Measurements from ENCODE around the gene CASP7. TPM values are rescaled to one million over a fixed set of nuclear protein-coding genes. Genes with fewer than 3 reads are reported as not detected.
"Not testable (repeated sequence)": the region's sequence is repeated elsewhere in the genome, so short reads cannot be mapped to it uniquely, and the experiment has no call there.

CASP7 gene
- total RNA-seq: 46.0 TPM

DNA sequence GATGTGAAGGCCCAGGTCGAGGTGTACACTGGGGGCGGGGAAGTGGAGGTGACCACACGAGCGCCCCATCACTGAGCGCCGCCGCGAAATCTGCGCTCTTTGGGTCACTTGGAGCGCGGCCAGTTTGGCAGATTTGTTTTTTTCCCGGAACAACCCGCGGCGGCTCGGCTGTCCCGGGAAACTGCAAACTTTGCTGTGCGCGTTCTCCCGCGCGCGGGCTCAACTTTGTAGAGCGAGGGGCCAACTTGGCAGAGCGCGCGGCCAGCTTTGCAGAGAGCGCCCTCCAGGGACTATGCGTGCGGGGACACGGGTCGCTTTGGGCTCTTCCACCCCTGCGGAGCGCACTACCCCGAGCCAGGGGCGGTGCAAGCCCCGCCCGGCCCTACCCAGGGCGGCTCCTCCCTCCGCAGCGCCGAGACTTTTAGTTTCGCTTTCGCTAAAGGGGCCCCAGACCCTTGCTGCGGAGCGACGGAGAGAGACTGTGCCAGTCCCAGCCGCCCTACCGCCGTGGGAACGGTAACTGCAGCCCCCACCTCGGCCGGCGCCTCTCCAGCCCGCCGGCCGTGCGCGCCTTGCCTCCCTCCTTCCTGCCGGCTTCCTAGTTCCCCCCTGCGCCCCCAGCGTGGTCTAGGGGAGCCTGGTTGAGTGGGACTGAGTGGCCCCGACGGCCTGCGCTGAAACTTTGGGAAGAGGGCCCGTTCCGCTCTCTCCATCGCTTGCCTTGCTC, at the start of gene CASP7:
Gene CASP7 (plus strand): TSS at position 450 of the 727 bp plus-strand sequence. CDS start 17,582 bp downstream, outside the sequence.
- DNase-seq: peak; percentile 91

DNA sequence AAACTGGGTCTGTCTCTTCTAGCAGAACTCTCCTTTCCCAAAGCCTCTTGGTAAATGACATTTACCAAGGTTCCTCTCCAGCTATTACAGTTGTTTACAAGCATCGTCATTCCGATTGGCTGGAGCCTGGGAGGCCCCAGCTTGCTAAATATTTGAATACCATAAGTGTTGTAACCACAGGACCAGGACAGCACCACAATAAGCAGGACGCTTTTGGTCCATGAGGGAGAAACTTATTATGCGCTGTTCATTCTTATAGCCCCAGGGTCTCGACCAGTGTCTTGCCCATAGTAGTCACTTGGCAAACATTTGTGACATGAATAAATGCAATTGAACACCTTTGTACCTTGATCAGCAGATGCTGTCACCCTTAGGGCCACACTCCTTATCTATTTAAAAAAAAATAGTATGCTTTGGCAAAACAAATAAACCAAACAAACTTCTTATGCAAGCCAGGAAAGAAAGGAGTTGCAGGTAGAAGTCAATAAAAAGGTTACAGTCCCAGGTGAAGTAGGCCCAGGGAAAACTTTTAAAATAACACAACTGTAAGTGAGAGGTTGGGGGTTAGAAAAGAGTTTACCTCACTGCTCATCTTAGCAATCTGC, 48.7 kb upstream of the CASP7 start:
- DNase-seq: no peak

DNA sequence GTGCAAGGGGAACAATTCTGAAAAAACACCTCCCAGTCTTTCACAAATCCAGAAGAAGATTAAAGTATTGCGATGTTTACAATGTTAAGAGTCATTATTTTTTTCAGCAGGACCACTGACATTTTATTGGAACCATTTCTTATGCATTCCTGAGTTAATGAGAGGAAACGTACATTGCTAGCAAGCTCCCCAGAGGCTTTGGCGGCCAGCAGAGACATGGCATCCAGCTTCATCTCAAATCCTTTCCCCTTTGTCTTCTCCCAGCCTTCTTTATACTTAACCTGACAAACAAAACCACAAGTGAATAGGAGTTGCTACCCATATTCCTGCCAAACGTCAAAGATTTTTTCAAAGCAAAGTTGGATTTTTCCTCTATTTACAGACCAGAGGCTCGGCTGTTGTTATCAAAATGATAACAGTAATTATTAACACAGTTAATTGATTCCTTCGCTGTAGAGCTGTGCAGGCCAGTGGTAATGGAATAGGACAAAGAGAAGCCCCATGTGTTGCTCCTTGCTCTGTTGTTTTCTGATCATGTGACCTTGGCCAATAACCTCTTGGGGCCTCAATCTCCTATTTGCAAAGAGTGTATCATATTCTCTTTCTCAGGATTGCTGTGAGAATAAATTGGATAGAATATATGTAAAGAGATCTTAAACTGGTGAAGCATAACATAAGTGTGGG, 47.9 kb upstream of the CASP7 start:
- no peak for DNase-seq

DNA sequence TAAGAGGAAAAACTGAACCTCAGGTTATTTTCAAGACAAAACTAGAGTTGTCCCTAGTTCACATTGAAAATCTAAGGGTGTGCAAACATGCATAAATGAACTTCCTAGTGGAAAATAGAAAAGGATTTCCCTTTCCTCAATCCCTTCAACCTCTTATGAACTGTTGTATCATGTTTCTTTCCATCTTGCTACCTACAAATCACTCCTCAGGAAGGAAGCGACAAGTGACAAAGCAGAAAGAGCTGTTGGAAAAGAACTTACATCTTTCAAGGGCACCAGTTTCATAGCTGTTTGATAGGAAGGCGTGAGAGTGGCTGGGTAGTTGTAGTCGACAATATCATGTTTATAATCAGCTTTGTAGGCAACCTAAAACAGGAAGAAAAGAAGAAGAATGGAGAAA, 39.7 kb upstream of the CASP7 start:
- DNase-seq: no peak

DNA sequence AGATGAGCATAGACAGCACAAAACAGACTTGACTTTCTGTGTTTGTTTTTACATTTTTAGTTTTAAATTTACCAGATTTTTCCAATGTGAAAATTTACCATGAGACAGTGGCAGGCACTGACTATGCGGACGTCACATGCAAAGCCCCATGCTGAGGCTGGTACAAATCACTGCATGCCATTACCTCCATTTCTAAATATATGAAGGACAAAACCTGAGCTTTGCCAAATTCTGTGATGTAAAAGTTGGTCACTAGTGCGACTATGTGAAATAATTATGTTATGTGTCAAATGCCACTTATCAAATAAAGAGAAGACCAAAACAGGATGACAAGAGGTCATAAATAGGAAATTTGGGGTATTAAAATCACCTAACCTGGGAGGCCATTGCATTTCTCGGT, 38.0 kb upstream of the CASP7 start:
- DNase-seq: no peak

DNA sequence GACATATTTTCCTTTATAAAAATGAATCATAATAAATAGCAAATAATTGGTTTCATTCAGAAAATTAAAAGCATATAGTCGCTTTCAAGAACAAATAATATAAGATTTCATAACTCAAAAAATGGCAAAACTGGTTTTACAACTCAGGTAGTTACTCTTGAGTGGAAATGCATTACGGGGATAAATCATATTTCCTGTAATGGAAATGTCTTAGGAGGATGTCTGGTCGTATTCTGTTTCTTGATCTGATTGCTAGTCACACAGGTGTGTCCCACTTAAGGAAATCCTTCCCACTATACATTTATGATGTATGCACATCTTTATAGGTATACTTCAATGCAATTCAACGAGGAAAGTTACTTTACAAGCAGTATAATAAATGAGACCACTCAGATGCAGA, 36.5 kb upstream of the CASP7 start:
- DNase-seq: peak; percentile 17

DNA sequence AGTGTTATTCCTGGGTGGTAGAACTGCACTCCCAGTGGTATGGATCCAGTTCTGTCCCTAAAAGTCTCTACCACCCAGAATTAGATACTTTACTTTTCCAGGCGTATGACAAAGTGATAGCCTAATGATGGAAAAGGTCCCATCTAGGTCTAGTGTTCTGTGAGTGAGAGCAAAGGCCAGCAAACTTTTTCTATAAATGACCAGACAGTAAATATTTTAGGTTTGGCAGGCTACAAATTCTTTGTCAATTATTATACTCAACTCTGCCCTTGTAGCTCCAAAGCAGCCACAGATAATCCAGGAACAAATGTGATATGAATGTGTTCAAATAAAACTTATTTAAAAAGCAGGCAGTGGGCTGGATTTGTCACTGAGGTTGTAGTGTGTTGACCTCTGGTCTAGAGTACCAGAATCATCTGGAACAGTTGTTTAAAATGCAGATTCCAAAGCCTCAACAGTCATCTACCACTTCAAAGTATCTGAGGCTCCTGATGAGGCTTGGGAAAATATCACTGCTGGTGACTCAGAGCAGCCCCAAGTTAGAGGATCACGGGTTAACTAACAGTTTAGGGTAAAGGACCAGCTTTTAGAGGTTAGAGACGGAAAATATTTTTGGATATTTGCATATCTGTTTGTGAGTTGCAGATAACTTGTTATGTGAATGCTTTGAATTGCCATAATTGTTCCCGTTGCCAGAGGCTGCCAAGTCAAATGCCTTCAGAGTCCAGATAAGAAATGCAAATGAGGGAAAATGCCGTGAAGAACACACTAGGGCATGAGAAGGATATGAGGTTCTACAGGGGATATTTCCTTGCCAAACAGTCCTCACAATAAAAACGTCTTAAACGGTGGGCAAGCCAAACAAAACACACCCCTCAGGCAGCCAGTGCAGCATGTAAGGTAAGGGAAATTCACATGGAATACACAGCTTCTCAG, 35.3 kb upstream of the CASP7 start:
- no peak for DNase-seq

DNA sequence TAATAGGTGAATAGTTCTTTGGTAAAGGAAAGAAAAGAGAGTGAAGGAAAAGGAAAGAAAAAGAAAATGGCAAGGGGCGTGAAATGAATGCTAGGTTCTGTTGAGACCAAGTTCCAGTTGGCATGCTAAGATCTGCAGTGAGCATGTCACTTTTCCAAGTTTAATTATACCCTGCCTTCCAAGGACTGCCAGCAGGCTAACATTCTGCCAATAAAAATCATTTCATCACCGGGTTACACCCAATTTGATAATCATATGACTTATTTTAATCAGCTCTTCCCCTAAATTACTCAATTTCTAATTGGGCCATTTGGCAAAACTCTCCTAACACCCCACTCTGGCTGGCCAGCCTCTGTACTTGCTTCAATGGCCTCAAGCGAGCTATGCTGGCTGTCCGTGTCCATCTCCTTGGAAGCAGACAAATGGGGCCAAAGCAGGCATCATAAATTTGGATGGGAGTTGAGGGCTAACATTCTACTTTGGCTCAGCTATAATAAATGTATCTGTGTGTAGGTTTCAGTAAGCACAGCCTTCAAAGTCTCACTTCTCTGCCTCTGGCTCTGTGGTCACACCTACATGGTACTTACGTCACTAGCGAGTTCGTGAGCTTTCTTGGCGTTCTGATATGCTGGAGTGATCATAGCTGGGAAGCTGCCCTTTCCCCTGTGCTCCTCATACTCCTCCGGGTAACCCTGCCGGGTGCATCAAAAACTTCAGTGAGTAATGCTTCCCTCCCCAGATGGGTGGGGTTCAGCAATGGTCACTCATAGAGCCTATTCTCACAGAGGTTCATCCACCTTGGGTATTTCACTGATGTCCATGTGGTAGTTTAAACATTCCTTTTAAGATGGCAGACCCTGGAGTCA, 33.1 kb upstream of the CASP7 start:
- no peak for DNase-seq

DNA sequence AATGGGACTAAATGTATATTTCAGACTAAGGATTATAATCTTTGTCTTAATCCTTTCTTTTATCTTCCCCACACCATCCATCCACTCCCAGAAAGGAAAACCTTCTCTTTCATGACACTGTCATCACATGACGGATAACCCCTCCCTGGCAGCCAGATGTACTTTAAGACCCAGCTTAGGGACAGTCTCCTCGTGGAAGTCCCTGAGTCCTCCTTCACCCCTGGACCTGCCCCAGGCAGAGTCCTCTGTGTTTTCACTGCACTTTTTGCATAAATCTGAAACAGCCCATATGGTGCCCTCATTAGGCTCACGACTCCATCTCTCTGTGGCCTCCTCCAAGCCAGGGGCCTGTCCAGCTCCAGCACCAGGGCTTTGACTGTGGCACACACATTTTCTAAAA, 31.9 kb upstream of the CASP7 start:
- DNase-seq: no peak

DNA sequence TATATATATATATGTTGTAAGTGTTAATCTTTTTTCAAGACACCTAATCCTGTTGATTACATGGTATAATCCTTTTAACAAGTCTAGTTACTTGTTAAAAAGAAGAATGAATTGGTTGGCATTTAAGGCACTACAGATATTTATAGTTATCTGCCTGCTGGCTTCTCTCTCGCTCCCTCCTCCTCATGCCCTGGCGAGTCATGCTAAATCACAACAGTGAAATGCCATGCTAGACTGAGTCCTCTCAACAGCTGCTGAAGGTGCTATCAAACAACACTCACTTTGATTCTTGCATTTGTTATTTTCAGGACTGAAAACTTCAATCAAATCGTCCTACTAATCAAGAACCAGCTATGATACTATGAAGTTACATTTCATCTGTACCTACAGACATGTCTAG, 31.2 kb upstream of the CASP7 start:
- DNase-seq: peak; percentile 63

DNA sequence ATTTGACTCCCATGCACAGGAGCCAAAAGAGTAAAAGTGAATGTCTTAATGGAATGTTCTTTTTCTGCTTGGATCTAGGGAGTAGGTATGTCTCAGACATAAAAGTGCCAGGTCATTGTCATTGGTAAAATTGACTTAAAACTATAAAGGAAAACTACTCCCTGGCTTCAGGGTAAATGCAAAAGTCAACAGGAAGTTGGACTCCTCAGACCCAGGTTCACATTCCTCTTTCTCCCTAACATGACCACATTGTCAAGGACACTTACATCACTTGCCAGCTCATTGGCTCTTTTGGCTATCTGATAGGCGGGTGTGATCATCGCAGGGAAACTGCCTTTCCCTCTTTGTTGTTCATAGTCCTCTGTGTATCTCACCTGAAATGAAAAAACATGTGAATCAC, 29.5 kb upstream of the CASP7 start:
- no peak for DNase-seq

DNA sequence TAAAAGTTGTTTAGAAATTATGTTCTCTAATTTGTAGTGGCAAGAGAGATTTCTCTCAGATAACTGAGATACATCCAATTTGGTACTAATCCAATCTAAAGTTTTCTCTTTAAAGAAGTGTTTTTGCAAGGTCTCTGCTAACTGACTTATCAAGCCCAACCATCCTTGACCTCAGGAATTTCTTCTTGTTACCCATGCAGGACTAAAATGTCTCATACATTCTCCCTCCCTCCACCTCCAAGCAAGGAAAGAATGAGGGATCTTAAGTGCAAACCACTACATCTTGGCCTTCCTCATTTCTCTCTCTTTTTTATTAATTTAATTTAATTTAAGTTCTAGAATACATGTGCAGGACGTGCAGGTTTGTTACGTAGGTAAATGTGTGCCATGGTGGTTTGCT, 28.7 kb upstream of the CASP7 start:
- no peak for DNase-seq

DNA sequence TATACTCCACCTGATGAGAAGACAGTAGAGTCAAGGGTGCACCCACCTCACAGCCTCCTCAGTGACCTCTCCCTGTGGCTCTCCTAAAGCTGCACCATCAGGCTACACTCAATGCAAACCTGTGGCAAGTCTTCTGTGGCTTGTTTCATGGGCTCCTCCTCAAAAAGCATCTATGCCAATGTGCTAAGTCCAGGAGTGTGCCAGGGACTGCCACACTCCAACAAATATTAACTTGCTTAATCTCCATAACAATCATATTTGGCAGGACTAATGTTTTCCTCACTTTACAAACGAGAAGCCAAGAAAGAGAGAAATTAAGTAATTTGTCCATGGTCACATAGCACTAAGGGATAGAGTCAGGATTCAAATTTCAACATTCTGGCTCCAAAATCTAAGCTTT, 27.8 kb upstream of the CASP7 start:
- peak; percentile 14 for DNase-seq

DNA sequence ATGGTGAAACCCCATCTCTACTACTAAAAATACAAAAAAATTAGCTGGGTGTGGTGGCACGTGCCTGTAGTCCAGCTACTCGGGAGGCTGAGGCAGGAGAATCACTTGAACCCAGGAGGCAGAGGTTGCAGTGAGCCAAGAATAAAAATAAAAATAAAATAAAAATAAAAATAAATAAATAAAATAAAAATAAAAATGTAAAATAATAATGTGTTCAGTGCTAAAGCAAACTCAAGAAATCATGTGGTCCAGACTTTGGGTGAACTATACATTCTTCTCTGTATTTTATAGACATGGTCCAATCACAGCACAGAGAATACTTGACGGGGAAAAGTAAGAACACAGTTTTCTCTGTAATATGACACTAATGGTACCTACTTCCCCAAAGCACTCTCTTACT, 27.3 kb upstream of the CASP7 start:
- not testable (repeated sequence) for DNase-seq

DNA sequence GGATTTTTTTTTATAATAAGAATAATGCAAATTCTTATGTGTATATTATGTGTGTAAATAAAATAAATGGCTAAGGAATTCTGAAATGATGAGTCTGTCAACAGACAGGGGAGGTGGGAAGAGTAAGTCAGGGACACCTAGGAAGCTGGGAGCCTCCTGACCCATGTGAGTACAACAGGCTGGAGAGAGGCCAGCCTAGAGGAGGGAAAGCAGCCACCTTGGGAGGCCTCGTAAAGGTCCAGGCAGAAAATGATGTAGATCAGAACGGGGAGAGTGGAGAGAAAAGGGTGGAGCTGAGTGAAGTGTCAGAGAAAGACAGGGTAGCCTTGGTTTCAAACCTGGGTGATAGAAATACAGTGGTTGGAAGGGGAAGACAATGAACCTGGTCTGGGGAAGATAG, 22.8 kb upstream of the CASP7 start:
- no peak for DNase-seq

DNA sequence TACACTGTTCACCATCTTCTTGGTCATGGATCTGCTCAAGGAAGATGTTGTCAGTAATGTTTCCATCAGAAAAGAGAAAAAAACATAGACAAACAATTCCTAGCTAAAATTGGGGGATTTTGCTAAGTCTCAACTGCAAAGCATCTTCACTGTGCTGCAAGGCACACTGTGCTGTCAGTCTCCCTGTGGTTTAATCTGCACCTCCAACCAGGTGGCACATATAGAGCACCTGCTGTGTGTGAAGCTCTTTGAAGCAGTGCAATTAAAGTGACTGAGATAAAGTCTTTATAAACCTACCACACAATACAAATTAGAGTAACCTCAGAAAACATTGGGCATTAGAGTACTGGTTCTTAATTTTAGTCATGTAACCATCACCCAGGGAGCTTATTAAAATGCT, 22.2 kb upstream of the CASP7 start:
- no peak for DNase-seq

DNA sequence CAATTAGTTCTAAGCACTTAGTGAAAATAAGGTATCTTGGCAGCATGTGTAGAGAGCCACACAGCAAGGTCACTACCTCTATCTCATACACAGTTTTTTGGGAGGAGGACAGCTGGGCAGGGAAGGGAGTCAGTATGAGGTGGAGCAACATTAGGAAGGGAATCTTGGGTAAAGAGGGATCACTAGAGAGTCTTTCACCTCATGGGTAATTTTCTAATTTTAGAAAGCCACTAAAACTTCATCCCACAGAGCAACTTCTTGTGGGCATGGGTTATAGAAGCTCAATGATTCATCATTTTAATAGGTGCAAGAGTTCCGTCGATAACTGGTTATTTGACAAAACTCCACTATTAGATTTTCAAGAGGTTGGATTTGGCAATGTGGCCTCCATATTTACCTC, 18.4 kb upstream of the CASP7 start:
- DNase-seq: no peak

DNA sequence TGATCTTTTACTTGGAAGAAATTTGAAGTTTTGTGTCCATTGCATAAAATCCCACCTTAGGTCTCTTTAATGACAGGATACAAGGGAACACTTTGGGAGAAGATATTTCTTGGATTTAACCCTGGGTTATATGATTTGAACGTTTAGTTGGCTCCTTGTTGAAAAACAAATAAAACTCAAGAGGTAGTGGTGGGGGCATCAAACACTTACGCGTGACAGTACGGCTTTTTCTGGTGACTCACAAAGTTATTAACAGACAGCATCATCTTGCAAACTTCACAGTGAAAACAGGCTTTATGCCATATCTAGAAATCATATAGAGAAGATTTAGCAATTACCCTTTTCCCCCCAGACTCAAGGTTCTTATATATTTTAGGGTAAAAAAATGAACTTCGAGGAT, 16.6 kb upstream of the CASP7 start:
- DNase-seq: no peak

DNA sequence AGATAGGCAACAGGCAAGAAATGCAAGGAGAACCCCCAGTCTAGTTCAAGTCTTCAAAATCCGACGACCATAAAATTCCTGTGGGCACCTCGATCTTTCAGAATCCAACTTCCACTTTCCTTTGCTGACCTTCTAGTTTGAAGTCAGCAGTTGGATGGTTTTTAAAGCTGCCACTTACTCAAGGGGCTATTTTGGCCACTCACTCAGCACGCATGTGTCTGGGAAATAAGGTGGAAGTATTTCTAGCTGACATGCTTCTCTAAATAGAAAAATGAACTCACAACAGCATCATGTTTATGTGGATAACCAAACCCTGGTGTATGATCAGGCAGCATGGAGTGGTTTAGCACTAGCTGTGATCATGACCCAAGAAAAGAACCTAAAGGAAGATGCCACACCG, 15.8 kb upstream of the CASP7 start, which contains the start of gene NRAP:
Gene NRAP (minus strand): TSS at position 134 of the 400 bp plus-strand sequence. CDS start 159 bp downstream, outside the sequence.
- peak; percentile 43 for DNase-seq

DNA sequence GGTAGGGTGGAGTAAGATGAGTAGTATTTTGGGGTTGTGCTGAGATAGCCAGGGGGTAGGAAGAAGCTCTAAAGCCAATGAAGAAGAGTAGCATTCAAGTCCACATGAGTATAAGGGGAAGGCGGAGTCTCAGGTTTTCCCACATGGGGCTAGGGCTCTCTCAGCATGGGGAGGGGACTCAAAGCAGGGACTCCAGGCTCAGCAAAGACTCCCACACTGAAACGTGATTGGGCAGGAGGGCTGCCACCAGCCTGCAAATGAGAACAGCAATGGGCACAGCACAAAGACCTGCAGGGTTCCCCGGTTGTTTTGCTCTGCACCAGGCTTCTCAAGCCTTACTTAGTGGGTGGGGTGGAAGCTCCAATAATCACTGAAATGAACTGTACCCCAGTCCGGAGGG, 14.4 kb upstream of the CASP7 start:
- DNase-seq: no peak

DNA sequence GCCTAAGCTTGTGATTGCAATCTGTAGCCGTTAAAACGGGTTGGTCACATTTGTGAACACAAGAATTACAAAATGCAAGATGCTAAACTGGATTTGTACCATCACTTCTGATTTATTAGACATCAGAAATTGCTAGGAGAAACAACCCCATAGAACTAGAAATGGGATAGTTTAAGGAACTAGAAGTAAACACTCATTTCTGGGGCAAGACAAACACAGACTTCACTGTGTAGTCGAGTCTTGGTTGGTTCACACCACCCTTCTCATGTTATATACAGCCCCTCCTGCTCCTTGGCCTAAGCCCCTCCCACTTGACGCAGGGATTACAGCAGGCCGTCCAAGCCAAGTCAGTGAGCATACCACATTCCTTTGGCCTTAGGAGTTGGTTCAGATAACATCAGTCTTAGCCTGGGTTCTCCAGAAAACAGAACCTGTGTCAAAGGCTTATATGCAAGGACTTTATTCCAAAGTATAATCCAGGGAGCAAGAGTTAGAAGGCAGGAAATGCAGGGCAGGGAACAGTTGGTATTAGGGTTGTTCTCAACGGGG, 13.8 kb upstream of the CASP7 start:
- peak; percentile 44 for DNase-seq

Data from tongue (tissue), 2 donors.